GM18502 (cell line): ENCODE results near the gene RSPH9.

Experiments
- ATAC-seq: cut with Tn5 transposase; IDR thresholded peaks from one replicate; pipeline ENCODE4 v1.9.1; 2021; ENCODE audit warnings: mild to moderate bottlenecking; ENCODE audit not compliant: unreplicated experiment, poor library complexity

RSPH9 gene

DNA sequence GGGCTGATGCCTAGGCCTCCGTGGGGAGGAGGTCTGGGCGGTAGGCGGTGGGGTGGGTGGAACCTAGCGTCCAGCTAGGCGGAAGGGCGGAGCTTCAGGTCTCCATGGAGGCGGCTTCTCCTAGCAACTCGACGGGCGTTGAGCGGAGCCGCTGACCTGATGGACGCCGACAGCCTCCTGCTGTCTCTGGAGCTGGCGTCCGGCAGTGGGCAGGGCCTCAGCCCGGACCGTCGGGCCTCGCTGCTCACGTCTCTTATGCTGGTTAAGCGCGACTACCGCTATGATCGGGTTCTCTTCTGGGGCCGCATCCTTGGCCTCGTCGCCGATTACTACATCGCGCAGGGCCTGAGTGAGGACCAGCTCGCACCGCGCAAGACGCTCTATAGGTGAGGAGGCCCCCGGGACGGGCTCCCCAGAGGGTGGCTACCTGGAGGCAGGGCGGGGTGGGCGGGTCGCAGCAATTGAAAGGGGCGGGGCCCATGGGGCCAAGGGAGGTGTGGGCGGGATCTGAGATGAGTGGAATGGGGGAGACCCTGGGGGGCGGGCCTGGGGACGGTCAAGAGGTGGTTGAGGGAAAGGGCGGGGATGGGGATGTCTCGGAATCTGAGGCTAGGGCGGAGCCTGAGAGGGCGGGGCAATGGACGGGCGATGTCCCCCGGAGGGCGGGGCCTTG lies at the start of gene RSPH9:
Gene RSPH9 (plus strand): TSS at position 97 of the 673 bp plus-strand sequence. CDS start 63 bp downstream, at position 160.
- ATAC-seq = peak; percentile 78

- no peak for ATAC-seq
Measured at GRCh38 chr6:43600595-43600994, 44.2 kb upstream of the RSPH9 start.

DNA sequence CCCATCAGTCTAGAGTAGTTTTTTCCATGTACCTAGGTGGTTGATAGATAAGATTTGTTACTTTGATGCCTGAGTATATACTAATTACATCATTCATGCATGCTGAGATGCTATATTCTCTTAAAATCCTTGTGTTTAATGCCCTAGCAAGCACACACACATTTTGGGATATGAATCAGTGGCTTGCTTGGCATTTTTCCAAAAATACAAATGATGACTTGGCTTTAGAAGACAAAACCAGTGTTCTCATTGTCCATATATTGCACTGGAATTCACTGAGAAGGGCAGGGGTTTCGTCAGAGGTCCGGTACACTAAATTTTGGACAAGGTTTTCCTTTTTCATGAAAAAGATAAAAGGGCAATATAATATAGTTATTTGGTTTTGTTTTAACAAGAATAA lies 40.7 kb upstream of the RSPH9 start:
- ATAC-seq = no peak

DNA sequence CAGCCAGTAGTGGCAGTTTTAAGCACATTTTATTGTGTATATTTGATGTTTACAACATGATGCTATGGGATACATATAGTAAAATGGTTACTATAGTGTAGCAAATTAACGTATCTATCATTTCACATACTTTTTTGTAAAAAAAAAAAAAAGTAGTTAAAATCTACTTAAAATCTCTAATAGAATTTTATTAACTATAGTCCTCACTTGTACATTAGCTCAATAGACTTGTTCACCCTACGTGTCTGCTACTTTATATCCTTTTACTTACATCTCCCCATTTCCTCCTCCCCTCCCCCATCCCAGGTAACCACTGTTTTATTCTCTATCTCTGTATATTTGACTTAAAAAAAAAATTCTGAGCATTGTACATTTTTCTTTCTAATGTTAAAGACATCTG lies 38.8 kb upstream of the RSPH9 start:
- no peak for ATAC-seq

GRCh38 chr6:43608310-43608763 lies 36.5 kb upstream of the RSPH9 start:
- no peak for ATAC-seq

DNA sequence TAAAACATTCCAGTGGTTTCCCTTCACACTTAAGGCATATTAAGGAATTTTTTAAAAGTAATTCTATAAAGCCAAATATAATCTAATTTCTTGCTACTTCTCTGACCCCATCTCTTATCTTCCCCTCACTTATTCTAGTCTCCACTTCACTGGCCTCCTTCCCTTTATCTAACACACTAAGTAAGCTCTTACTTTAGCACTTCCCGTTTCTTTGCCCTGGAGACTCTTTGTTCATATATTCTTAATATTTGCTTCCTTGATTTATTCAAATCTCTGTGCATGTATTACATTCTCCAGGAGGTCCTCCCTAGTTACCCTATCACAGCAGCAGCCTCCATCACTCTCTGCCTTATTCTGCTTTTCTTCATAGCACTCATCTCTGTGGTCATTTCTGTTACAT lies 36.0 kb upstream of the RSPH9 start:
- ATAC-seq = no peak

- no peak for ATAC-seq
Measured at GRCh38 chr6:43609402-43609801, 35.4 kb upstream of the RSPH9 start.

DNA sequence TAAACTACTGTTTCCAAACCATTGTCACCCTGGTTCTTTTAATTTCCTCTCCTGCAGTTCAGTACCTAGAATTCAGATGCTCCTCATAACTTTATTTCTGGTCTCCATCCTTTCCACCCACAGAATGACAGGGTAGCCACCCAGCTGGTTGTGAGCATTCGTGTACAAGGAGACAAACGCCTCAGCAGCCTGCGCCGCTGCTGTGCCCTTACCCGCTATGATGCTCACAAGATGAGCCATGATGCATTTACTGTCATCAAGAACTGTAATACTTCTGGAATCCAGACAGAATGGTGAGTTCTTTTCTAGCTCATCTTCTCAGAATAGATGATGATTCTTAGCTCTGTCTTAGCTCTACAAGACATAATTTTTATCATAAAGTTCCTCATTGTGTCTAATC lies 34.4 kb upstream of the RSPH9 start:
- no peak for ATAC-seq

DNA sequence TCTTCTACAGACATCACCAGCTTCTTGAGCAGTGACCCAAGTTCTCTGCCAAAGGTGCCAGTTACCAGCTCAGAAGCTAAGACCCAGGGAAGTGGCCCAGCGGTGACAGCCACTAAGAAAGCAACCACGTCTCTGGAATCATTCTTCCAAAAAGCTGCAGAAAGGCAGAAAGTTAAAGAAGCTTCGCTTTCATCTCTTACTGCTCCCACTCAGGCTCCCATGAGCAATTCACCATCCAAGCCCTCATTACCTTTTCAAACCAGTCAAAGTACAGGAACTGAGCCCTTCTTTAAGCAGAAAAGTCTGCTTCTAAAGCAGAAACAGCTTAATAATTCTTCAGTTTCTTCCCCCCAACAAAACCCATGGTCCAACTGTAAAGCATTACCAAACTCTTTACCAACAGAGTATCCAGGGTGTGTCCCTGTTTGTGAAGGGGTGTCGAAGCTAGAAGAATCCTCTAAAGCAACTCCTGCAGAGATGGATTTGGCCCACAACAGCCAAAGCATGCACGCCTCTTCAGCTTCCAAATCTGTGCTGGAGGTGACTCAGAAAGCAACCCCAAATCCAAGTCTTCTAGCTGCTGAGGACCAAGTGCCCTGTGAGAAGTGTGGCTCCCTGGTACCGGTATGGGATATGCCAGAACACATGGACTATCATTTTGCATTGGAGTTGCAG lies 31.0 kb upstream of the RSPH9 start:
- ATAC-seq = no peak

DNA sequence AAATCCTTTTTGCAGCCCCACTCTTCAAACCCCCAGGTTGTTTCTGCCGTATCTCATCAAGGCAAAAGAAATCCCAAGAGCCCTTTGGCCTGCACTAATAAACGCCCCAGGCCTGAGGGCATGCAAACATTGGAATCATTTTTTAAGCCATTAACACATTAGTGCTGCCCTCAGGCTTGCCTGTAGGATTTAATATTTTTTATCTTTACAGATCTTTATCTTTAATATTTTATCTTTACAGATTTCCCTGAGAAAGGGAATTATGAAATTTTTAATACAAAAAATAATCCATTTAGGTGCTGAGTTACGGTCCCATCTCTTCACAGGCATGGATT lies 30.5 kb upstream of the RSPH9 start:
- no peak for ATAC-seq

- no peak for ATAC-seq
Measured at GRCh38 chr6:43616725-43617472, 27.9 kb upstream of the RSPH9 start.

DNA sequence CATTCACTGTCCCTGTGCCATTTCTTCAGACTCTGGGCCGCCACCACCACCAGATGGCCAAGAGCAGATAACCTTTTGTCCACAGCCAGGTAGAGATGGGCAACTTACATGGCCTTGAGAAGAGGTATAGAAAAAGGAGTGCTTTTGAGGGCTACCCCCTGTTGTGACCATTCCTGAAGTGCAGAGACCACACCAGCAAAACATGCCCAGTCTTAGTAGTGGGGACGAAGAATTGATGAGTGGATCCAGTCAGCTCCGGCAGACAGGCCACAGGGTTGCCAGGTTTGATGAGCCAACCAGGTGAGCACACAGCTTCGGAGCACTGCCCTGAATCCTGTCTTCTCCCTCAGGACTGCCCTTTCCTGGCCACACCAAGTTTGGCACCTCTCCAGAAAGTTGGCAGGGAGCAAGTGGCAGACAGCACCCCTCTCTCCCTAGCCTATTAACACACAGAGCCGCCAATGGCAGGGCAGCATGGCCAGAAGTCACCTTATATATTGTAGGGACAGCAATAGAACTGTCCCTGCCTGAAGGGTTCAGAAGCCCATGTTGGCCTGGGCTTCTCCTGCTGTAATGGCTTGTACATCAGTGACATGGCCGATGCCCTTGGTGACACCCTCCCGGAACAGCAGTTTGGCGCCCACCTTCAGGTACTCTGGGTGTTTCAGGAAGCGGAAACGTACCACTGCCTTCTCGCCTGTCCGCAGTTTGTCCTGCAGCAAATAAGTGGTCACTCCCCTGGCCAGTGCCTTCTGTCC lies 23.6 kb upstream of the RSPH9 start:
- no peak for ATAC-seq

DNA sequence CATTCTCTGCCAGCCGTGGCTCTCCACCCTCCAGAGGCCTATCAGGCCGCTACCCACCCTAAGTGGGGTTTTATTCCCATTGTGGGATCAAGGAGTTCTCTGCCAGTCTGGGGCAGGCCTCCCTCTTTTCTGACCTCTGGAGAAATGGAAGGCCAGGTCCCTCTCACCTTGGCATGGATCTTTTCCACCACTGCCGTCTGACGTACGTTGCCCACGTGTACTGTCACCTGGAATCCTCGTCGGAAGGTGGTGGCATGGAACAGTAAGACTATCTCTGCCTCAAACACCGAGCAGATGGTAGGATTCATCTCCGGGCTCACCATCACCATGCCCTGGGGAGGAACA lies 23.0 kb upstream of the RSPH9 start:
- no peak for ATAC-seq

GRCh38 chr6:43622541-43622940 lies 22.3 kb upstream of the RSPH9 start:
- no peak for ATAC-seq

DNA sequence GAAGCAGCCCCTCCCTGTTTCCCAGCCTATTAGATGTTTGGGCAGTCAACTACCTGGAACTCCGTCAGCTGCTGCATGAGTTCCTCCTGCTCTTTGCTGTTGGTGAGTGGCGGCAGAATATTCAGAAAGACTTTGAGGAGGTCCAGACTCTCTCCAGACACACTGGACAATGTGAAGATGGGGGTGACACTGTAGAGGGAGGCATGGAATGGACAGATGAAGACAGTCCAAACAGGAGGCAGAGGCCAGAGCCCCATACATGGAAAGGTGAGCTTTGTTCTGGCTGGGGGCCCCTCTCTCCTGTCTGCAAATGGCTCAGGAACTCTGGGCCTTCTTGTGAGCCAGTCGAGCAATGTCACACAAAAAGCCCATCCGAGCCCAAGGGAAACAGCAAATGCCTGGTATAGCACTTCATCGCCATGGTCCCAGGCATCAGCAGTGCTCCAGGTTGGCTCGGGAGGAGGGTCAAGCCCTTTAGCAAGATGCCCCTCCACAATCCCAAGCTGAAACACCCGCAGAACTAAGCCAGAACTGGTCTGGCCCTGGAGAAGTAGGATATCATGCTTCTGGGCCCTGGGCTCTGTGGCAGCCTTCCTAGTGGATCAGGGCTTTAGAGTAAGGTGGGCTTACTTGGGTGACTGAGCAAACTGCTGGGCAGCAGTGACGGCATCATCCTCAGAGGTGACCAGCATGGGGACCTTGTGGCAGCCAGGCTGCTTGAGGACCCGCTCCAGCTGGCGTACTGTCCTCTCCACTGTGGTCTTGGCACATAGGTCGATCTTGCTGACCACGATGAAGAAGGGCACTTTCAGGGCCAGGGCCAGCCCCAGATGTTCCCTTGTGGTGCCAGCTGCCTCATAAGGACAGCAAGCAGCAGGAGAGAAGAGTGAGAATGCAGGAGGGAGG lies 20.7 kb upstream of the RSPH9 start:
- ATAC-seq = no peak

DNA sequence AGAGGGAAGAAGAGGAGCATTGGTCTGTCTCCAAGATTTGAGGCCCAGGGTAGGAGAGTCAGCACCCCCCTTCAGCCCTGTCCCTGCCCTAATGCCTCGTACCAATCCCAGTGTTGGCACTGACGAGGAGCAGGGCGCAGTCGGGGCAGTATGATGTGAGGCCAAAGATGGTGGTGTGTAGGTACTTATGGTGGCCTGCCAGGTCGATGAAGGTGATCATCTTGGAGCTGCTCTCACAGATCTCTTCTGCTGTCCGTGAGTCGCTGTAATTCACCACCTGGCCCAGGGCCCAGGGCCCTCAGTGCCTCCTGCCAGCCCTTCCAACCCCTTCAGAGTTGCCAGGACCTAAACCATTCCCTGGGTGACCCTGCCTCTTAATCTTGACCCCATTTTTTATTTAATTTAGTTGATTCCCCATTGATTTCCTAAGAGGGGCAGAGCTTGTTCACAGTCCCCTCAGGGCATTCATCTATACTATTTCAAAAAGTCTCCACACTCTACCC lies 20.0 kb upstream of the RSPH9 start:
- ATAC-seq = no peak

DNA sequence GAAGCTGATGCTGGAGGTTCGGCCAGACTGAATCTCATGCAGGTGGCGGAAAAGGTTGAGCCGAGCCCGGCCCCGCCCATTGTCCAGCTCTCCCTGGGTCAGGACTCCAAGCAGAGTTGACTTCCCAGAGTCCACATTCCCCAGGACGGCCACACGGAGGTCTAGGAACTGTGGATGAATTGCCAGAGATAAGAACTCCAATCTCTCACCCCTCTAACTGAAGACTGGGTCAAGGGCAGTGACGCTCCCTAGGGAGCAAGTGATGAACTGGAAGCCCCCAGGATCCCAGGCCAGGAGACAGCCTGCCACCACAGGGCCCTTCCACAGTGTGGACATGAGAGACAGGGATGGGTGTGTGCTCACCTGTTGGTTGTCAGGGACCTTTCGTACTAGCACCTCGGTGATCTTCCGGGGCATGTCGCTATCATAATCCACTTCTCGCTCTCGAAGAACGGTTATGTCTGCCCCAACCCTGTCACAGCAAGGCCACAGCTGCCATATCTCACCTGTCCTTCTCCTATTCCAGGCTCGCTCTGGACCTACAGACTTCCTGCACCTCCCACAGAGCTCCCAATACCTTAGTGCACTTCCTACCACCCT lies 19.3 kb upstream of the RSPH9 start:
- ATAC-seq = no peak

DNA sequence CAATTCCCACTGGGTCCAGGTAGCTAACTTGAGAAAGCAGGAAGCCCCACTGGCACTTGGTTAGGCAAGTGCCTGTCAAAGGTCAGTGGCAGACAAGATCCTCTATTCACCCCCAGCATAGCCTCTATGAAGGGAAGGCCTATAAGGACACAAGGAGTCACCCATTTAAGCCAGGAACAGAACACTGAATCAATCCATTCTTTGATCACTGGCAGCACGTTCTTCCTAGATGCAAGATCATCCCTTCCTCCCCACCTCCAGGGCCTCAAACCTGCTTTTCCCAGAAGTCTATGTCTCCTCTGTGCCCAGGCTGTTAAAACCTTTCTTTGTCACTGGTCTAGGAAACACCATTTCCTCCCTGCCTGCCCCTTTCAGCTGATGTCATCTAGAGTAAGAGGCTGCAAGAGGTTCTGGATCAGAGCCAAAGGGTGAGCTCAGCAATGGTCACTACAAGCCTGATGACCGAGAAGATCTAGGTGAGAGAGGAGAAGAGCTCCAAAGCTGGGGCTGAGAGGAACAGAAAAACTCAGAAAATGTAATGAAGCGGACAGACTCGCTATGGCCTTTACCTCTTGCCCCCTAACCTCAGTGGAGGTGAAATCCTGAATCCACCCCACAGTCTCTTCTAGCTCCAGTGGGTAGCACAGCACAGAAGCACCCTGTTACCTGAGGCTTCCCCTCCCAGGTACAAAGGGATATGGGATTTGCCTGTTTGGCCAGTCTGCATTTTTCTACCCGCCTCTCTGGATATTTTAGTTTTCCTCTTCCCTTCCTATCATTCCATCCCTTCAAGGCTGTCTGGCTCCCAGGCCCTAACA lies 17.6 kb upstream of the RSPH9 start:
- ATAC-seq = no peak
